Glutamatergic neuron (in vitro differentiated cells): Measurements from ENCODE around the gene NUDT3. TPM values are rescaled to one million over a fixed set of nuclear protein-coding genes. Genes with fewer than 3 reads are reported as not detected.
"Not testable (repeated sequence)": the region's sequence is repeated elsewhere in the genome, so short reads cannot be mapped to it uniquely, and the experiment has no call there.

Source experiments
- DNase-seq: peaks from one replicate; pipeline ENCODE4 v3.0.0; 2022
- H3K27ac Mint-ChIP-seq: one replicate; pipeline ENCODE4 v1.8.0; 2020; ENCODE audit warnings: mild to moderate bottlenecking, mixed read lengths, inconsistent platforms; ENCODE audit not compliant: unreplicated experiment
- H3K27me3 Mint-ChIP-seq: one replicate; pipeline ENCODE4 v1.8.0; 2020; ENCODE audit warnings: mild to moderate bottlenecking, moderate library complexity, mixed read lengths, inconsistent platforms; ENCODE audit not compliant: unreplicated experiment
- H3K36me3 Mint-ChIP-seq: one replicate; pipeline ENCODE4 v1.8.0; 2020; ENCODE audit warnings: mild to moderate bottlenecking, mixed read lengths, inconsistent platforms; ENCODE audit not compliant: unreplicated experiment
- H3K4me1 Mint-ChIP-seq: one replicate; pipeline ENCODE4 v1.8.0; 2020; ENCODE audit warnings: mild to moderate bottlenecking, low read depth, mixed read lengths, inconsistent platforms; ENCODE audit not compliant: unreplicated experiment
- H3K4me3 Mint-ChIP-seq: one replicate; pipeline ENCODE4 v1.8.0; 2020; ENCODE audit warnings: mild to moderate bottlenecking, mixed read lengths, inconsistent platforms; ENCODE audit not compliant: unreplicated experiment
- H3K9me3 Mint-ChIP-seq: one replicate; pipeline ENCODE4 v1.8.0; 2020; ENCODE audit warnings: mild to moderate bottlenecking, moderate library complexity, mixed read lengths, inconsistent platforms; ENCODE audit not compliant: unreplicated experiment
- total RNA-seq: library from RNA; stranded (reverse); fragmentation: NEBNext Ultra II Directional; extraction: Animal tissue kit (Norgen Biotek cat#: 25700); gene quantifications from one replicate; pipeline ENCODE4 v1.2.1, GENCODE V29; 2021; ENCODE audit not compliant: unreplicated experiment
- TF ChIP-seq, protein P1 (sequence below): fragments of 200-600 bp; sonication (generic); IDR thresholded peaks from one replicate; pipeline ENCODE4 v1.5.0; 2021; ENCODE audit not compliant: partially characterized antibody, unreplicated experiment

NUDT3 gene
- total RNA-seq, 1 donor from 2014 or later, result 76.1 TPM

- TF ChIP-seq, protein P1, sequence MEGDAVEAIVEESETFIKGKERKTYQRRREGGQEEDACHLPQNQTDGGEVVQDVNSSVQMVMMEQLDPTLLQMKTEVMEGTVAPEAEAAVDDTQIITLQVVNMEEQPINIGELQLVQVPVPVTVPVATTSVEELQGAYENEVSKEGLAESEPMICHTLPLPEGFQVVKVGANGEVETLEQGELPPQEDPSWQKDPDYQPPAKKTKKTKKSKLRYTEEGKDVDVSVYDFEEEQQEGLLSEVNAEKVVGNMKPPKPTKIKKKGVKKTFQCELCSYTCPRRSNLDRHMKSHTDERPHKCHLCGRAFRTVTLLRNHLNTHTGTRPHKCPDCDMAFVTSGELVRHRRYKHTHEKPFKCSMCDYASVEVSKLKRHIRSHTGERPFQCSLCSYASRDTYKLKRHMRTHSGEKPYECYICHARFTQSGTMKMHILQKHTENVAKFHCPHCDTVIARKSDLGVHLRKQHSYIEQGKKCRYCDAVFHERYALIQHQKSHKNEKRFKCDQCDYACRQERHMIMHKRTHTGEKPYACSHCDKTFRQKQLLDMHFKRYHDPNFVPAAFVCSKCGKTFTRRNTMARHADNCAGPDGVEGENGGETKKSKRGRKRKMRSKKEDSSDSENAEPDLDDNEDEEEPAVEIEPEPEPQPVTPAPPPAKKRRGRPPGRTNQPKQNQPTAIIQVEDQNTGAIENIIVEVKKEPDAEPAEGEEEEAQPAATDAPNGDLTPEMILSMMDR, result no peak
- no peaks in the 10 kb centered on the region for H3K4me1 Mint-ChIP-seq
Measured at GRCh38 chr6:34259529-34260069, 132.9 kb downstream of the NUDT3 start.

GRCh38 chr6:34252395-34252794, 140.1 kb downstream of the NUDT3 start:
- not testable (repeated sequence) for DNase-seq, H3K9me3 Mint-ChIP-seq, H3K4me3 Mint-ChIP-seq, H3K27me3 Mint-ChIP-seq, H3K36me3 Mint-ChIP-seq, H3K27ac Mint-ChIP-seq, H3K4me1 Mint-ChIP-seq

More at GRCh38 chr6:34259529-34260069, 132.9 kb downstream of the NUDT3 start:
- Mint-ChIP-seq H3K27me3 (peaks cover 4% of the 10 kb centered on the region), H3K9me3 (peaks cover 5% of the 10 kb centered on the region), H3K4me3 (no peak overlapping the region), H3K36me3 (peaks cover 20% of the 10 kb centered on the region), H3K27ac (no peak overlapping the region)
- DNase-seq, result no peak

DNA sequence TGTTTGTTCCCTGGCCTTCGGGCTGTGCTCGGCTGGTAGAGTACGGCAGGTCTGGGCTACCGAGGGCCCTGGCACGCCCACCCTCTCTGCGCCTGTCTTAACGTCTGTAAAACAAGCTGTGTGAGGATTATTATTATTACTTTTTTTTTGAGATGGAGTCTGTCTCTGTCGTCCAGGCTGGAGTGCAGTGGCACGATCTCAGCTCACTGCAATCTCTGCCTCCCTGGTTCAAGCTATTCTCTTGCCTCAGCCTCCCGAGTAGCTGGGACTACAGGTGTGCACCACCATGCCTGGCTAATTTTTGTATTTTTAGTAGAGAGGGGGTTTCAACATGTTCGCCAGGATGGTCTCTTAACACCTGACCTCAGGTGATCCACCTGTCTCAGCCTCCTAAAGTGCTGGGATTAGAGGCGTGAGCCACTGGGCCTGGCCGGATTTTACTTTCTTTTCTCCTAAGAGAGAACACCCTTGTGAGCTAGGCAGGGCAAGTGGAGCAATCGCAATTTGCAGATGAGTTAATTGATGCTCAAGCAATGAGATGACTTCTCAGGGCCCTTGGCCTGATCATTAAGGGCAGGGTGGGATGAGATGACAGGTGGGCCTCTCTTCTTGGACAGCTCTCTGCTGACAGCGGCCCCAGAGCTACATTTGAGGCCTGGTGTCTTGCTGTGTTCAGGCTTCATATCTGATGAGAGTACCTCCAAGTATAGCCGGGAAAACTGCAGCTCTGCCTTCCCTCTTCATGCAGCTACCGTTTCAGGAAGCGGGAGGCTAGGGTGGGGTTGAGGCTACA, 142.8 kb downstream of the NUDT3 start:
- TF ChIP-seq, protein P1, result no peak
- H3K4me1 Mint-ChIP-seq, result peaks cover 14% of the 10 kb centered on the region
- H3K27me3 Mint-ChIP-seq, result peaks cover 11% of the 10 kb centered on the region
- peaks cover 12% of the 10 kb centered on the region for H3K9me3 Mint-ChIP-seq
- H3K27ac Mint-ChIP-seq, result peak overlapping the region; percentile 83
- no peaks in the 10 kb centered on the region for H3K36me3 Mint-ChIP-seq
- peak overlapping the region; percentile 78 for H3K4me3 Mint-ChIP-seq
- no peak for DNase-seq

DNA sequence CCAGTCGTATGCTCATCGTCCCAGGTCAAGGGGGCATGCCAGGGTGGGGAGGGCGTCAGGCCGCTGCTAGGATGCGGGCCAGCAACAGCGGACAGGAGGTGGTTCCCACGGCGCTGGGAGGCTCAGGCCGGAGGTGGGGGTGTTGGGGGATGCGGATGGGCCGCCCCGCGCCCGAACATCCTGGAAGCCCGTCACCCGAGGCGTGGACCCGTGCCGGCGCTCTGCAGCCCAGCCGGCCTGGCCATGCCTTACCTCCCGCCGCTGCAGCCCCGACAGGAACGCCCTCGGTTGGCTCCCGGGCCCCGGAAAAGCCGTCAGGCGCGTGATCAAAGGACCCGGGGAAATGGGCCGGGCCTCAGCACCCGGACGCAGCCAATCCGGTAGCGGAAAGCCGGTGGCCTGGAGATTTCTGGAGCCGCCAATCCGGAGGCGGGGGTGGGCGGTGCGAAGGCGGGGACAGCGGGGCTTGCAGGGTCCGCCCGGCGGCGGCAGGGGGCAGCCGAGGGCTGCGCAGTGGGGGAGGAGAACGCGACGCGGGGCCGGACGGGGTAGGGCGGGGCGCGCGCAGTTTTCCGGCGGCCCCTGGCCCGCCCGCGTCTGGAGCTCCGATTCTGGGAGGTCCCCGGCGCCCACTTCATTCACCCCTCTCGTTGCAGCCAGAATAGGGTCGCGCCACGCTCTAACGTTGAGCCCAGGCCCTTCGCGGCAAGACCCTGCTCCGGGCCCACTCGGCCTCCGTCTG, 143.6 kb downstream of the NUDT3 start, which contains the start of gene SMIM29:
Gene SMIM29 (minus strand): TSS at position 280 of the 742 bp plus-strand sequence. CDS start 1,215 bp downstream, outside the sequence.
- TF ChIP-seq, protein P1, result peak; percentile 95
- peak within 1 kb of the TSS; percentile 95 for H3K27ac Mint-ChIP-seq
- peaks cover 12% of the 10 kb centered on the region for H3K9me3 Mint-ChIP-seq
- H3K27me3 Mint-ChIP-seq, result peaks cover 11% of the 10 kb centered on the region
- no peaks in the 10 kb centered on the region for H3K36me3 Mint-ChIP-seq
- H3K4me1 Mint-ChIP-seq, result peaks cover 14% of the 10 kb centered on the region
- H3K4me3 Mint-ChIP-seq, result peak within 1 kb of the TSS; percentile 96
- DNase-seq, result peak; percentile 97

GRCh38 chr6:34248198-34248726, 144.2 kb downstream of the NUDT3 start:
- peaks cover 12% of the 10 kb centered on the region for H3K9me3 Mint-ChIP-seq
- no peaks in the 10 kb centered on the region for H3K36me3 Mint-ChIP-seq
- H3K4me3 Mint-ChIP-seq, result peak overlapping the region; percentile 96

More at GRCh38 chr6:34248198-34248726, 144.2 kb downstream of the NUDT3 start:
- Mint-ChIP-seq H3K27ac (peak overlapping the region; percentile 95), H3K27me3 (peaks cover 11% of the 10 kb centered on the region), H3K4me1 (peaks cover 14% of the 10 kb centered on the region)
- DNase-seq, result peak; percentile 75
- TF ChIP-seq, protein P1, result no peak
